ENCODE data around the gene SYT12. TPM values are rescaled to one million over a fixed set of nuclear protein-coding genes. Genes with fewer than 3 reads are reported as not detected.

SYT12 gene
- total and polyA plus RNA-seq, 9 donors = 0.05 to 6.0 (median 0.87) TPM; not detected in 2

DNA sequence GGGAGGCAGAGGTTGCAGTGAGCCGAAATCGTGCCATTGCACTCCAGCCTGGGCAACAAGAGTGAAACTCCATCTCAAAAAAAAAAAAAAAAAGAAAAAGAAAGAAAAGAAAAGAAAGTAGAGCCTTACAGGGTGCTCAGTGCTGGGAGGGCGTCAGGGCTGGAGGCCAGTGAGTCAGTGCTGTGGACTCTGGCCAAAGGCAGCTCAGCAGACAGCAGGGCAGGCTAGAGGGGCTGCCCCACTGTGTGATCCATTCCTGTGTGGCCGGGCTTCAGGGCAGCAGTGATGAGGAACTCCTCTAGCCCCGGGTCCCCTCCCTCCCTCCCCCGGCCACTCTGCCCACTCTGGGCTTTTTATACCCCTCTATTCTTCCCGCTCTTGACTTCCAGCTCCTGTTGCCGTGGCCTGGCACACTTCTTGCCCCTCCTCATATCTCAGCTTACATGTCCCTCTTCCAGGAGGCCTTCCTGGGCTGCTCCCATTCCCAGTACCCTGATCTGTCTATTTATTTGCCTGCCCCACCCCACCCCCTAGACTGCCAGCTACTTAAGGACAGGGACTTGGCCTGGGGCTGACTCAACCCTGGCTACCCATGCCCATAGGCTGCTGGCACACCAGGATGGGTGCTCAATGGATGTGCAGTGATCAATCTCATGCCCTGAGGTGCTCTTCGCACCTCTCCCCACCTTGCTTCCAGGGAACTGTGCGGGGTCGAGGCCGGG lies 10.1 kb downstream of the SYT12 start:
- no peaks in the 10 kb centered on the region for H3K27me3 ChIP-seq
- no peaks in the 10 kb centered on the region for H3K9me3 ChIP-seq
- TF ChIP-seq POLR2A (IDR thresholded peaks at IDR 0.05) = no peak
- TF ChIP-seq EP300 (IDR thresholded peaks at IDR 0.05) = no peak
- TF ChIP-seq, protein P1, sequence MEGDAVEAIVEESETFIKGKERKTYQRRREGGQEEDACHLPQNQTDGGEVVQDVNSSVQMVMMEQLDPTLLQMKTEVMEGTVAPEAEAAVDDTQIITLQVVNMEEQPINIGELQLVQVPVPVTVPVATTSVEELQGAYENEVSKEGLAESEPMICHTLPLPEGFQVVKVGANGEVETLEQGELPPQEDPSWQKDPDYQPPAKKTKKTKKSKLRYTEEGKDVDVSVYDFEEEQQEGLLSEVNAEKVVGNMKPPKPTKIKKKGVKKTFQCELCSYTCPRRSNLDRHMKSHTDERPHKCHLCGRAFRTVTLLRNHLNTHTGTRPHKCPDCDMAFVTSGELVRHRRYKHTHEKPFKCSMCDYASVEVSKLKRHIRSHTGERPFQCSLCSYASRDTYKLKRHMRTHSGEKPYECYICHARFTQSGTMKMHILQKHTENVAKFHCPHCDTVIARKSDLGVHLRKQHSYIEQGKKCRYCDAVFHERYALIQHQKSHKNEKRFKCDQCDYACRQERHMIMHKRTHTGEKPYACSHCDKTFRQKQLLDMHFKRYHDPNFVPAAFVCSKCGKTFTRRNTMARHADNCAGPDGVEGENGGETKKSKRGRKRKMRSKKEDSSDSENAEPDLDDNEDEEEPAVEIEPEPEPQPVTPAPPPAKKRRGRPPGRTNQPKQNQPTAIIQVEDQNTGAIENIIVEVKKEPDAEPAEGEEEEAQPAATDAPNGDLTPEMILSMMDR (IDR thresholded peaks at IDR 0.05) = no peak
- peaks cover 4% of the 10 kb centered on the region for H3K4me1 ChIP-seq (ENCODE audit: insufficient read depth)
- no peaks in the 10 kb centered on the region for H3K36me3 ChIP-seq
- no peak overlapping the region for H3K27ac ChIP-seq
- intact Hi-C loops (cut with DNase I) = no loop called here
- WGBS, 3 donors = 59 to 62% (median 59%) methylated on average over 12 of the region's 12 CpGs
- H3K4me3 ChIP-seq = no peak overlapping the region
- peak in 3 of 5 donors; percentile 20 to 54 (median 47) for DNase-seq

DNA sequence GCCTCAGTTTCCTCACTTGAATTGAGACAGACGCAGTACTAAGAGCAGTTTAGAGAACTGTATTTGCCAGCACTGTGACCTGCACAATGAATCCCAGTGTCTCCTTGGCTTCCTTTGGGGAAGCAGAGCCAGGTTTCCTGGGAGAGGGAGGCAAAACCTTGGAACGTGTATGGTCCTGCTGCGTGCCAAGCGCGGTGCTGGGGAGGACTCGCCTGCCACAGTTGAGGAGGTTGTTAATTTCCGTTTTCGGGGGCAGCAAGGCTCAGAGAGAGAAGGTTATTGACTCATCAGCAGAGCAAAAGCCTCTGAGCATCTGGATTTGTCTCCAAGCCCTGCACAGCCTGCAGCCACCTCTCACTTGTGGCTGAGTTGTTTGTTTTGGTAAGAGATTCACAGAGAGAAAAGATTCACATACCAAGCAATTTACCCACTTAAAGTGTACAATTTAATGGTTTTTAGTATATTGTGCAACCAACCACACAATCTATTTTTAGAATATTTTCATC lies 10.8 kb downstream of the SYT12 start:
- WGBS, 3 donors = 14 to 18% (median 17%) methylated on average over 8 of the region's 8 CpGs
- Histone ChIP-seq H3K36me3 (no peaks in the 10 kb centered on the region), H3K4me1 (ENCODE audit: insufficient read depth) (peaks cover 4% of the 10 kb centered on the region), H3K27ac (no peak overlapping the region), H3K9me3 (no peaks in the 10 kb centered on the region), H3K4me3 (no peak overlapping the region), H3K27me3 (no peaks in the 10 kb centered on the region)
- TF ChIP-seq, protein P1 (IDR thresholded peaks at IDR 0.05) = no peak
- no peak for TF ChIP-seq POLR2A (IDR thresholded peaks at IDR 0.05)
- TF ChIP-seq EP300 (IDR thresholded peaks at IDR 0.05) = no peak
- DNase-seq = peak in 1 of 5 donors; percentile 29
- intact Hi-C loops (cut with DNase I) = no loop called here

DNA sequence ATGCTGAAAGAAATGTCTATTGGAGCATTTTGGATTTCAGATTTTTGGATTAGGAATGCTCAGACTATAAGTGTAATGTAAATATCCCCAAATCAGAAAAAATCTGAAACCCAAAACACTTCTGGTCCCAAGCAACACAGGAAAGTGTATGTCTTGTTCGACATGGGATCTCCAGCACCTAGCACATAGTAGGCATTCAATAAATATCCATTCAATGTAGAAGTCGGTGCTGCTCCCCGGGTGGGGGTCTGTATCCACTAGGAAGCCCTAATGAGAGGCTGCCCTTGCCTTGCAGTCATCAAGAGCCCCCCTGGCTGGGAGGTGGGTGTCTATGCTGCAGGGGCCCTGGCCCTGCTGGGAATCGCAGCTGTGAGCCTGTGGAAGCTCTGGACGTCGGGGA lies 11.4 kb downstream of the SYT12 start:
- Histone ChIP-seq H3K4me3 (no peak overlapping the region), H3K27me3 (no peaks in the 10 kb centered on the region), H3K36me3 (no peaks in the 10 kb centered on the region), H3K9me3 (no peaks in the 10 kb centered on the region), H3K4me1 (ENCODE audit: insufficient read depth) (peaks cover 4% of the 10 kb centered on the region), H3K27ac (no peak overlapping the region)
- DNase-seq = no peak
- TF ChIP-seq EP300 (IDR thresholded peaks at IDR 0.05) (no peak), POLR2A (IDR thresholded peaks at IDR 0.05) (no peak)
- TF ChIP-seq, protein P1 (IDR thresholded peaks at IDR 0.05) = no peak
- intact Hi-C loops (cut with DNase I) = no loop called here
- 72 to 82% (median 76%) methylated on average over 6 of the region's 6 CpGs for WGBS, 3 donors

DNA sequence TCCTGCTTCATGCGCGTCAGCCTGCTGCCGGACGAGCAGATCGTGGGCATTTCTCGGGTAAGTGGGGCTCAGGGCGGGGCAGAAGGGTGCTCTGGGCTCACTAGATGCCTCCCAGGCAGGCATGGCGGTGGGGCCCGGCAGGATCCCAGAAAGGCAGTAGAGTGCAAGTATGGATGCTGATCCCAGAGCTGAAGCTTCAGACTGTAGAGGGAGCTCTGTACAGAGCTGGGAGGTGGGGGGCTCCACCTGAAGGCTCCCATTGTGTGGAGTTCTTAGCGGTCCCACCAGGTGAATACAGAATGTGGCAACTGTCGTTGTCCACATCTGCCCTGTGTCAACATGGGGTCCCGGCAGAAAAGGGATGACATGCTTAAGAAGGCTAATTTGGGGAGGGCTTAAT lies 17.2 kb downstream of the SYT12 start:
- H3K36me3 ChIP-seq = no peaks in the 10 kb centered on the region
- TF ChIP-seq EP300 (IDR thresholded peaks at IDR 0.05) (no peak), POLR2A (IDR thresholded peaks at IDR 0.05) (no peak)
- TF ChIP-seq, protein P1 (IDR thresholded peaks at IDR 0.05) = no peak
- no peaks in the 10 kb centered on the region for H3K4me1 ChIP-seq (ENCODE audit: insufficient read depth)
- intact Hi-C loops (cut with DNase I) = no loop called here
- no peaks in the 10 kb centered on the region for H3K9me3 ChIP-seq
- no peak overlapping the region for H3K27ac ChIP-seq
- WGBS, 3 donors = 82 to 87% (median 85%) methylated on average over 12 of the region's 12 CpGs
- H3K27me3 ChIP-seq = no peaks in the 10 kb centered on the region
- H3K4me3 ChIP-seq = no peak overlapping the region
- DNase-seq = no peak
